ENCODE results near the gene NMRK2. TPM values are rescaled to one million over a fixed set of nuclear protein-coding genes. Genes with fewer than 3 reads are reported as not detected.
"Not testable (repeated sequence)": the region's sequence is repeated elsewhere in the genome, so short reads cannot be mapped to it uniquely, and the experiment has no call there.

NMRK2 gene
- polyA plus RNA-seq, 1 of the 3 experiments (the other 2 are of a cell fraction): not detected

DNA sequence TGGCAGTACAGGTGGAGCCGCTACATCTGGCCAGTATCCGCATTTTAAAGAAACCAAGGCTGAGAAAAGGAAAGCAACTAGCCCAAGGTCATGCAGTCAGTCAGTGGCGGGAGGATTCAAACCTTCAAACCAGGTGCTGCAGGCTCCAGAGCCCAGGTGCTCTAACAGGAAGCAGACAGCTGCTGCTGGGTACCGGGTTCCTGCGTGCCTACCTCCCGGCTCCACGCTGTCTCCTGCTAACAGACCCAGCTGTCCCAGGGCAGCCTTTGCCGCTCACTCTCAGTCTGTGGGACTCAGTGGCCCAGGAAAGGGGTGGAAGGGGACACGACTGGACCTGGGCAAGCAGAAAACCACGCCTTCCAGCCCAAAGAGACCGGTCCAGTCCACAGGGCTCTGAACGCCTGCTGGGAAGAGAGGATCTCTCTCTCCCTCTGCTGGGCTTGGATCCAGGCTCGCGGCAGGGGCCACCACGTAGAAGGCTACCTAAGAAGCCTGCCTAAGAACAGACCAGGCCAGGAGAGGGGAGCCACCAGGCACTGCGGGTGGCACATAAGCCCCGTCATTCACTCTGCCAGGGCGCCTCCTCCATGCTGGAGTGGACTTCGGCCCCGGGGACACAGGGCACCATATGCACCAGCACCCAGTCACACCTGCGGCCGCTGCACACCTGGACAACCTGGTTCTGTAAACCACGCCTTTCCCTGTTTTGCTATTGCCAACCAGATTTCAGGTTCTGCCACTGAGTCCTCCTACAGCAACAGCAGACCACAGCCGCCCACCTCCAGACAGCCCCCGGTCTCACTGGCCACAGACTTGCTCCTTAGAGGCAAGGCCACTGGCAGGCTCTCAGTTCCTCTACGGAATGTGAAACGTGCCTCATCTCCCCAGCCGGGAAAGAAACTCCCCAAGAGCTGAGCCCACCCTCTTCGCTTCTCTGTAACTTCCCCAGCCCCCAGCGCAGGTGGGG, 33.5 kb downstream of the NMRK2 start (continued):
- no peak for TF ChIP-seq CTCF (IDR thresholded peaks at IDR 0.05)
- TF ChIP-seq RAD21 (IDR thresholded peaks at IDR 0.05; ENCODE audit: low read length): no peak

DNA sequence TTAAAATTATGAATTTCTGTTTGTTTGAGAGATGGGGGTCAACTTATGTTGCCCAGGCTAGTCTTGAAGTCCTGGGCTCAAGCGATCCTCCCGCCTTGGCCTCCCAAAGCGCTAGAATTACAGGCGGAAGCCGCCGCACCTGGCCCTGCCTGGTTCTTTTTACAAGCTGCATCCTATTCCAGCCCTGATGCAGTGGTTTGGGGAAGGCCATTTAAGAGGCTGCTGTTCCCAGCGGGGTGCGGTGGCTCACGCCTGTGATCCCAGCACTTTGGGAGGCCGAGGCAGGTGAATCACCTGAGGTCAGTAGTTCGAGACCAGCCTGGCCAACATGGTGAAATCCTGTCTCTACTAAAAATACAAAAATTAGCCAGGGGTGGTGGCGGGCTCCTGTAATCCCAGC, 35.1 kb downstream of the NMRK2 start:
- not testable (repeated sequence) for H3K4me3 ChIP-seq (ENCODE audit: low read depth in 2 of 2, low read length in 1 of 2); DNase-seq; H3K27me3 ChIP-seq (ENCODE audit: insufficient read depth); H3K9me3 ChIP-seq; H3K9me2 ChIP-seq; H2AFZ ChIP-seq (ENCODE audit: low read depth)
- Histone ChIP-seq H3K27ac (ENCODE audit: low read depth in 2 of 2, low read length in 1 of 2) (peak overlapping the region in 1 of 2 experiments; percentile 99; a peak in 2 of 4 replicates), H3K36me3 (replicated peaks in 1 of 2; ENCODE audit: control insufficient read depth in 1 of 2, insufficient read depth in 2 of 2, low read length in 1 of 2) (peaks cover 25 to 36% of the 10 kb centered on the region in 2 experiments), H3K9ac (peak overlapping the region; percentile 22; the same call in 1 of the 2 replicates), H4K20me1 (ENCODE audit: insufficient read depth) (peaks cover 83% of the 10 kb centered on the region), H3F3A (replicated peaks; ENCODE audit: insufficient read depth) (peaks cover 41% of the 10 kb centered on the region), H3K4me1 (ENCODE audit: control insufficient read depth in 1 of 2, insufficient read depth in 2 of 2, low read depth in 1 of 2, low read length in 1 of 2) (peaks cover 16 to 22% of the 10 kb centered on the region in 2 experiments; a peak in 3 of 4 replicates), H3K79me2 (ENCODE audit: insufficient read depth) (peaks cover 75% of the 10 kb centered on the region), H3K4me2 (peak overlapping the region; percentile 97)
- ChIA-PET POLR2A (interaction anchor here (0.6 kb wide), 1 partner anchor 13 kb away, joined by 3 read pairs; no protein-coding TSS in a partner anchor), CTCF (interaction anchor here (1.0 kb wide), 1 partner anchor 34 kb away, joined by 3 read pairs; no protein-coding TSS in a partner anchor)
- WGBS (ENCODE audit: low lambda C conversion rate): 92% methylated on average over 11 of the region's 12 CpGs

DNA sequence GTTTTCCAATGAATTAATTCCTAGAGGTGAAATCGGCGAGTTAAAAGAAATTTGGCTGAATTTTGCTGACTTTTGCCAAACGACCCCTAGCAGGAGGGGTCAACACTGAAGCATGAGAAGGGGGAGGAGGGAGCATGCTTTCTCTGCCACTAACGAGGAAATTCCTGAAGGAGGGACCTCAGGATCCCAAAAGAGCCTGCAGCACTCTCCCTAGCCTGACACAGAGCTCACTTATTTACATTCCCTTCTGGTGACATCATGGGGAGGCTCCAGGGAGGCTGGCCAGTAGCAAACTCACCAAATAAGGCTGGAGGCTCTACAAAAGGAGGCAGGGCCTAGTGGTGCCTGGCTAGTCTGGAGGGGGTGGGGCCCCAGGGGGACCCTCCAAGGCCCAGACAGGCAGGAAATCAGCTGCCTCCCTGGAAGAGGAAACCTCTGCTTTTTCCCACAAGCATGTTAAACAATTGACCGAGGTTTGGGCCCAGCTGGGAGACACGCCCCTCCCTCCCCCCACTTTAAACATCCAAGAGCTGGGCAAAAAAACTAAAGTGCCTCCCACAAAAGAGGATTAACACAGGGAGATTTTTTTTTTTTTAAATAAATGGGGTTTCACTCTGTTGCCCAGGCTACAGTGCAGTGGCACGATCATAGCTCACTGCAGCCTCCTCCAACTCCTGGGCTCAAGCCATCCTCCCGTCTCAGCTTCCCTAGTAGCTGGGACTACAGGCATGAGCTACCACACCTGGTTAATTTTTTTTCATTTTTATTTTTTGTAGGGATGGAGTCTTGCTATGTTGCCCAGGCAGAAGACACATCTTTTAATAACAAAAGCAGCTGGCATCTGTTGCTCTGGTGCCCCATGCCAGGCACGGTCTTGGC, 35.9 kb downstream of the NMRK2 start:
- Histone ChIP-seq H3K79me2 (ENCODE audit: insufficient read depth) (peaks cover 67% of the 10 kb centered on the region), H4K20me1 (ENCODE audit: insufficient read depth) (peaks cover 75% of the 10 kb centered on the region), H3F3A (replicated peaks; ENCODE audit: insufficient read depth) (peaks cover 37% of the 10 kb centered on the region), H3K9me3 (no peaks in the 10 kb centered on the region), H3K27me3 (ENCODE audit: insufficient read depth) (no peaks in the 10 kb centered on the region), H3K4me2 (peak overlapping the region; percentile 97), H3K9me2 (no peaks in the 10 kb centered on the region), H3K4me3 (ENCODE audit: low read depth in 2 of 2, low read length in 1 of 2) (peak overlapping the region; percentile 75 to 80; a peak in 3 of 4 replicates), H2AFZ (ENCODE audit: low read depth) (no peak overlapping the region), H3K4me1 (ENCODE audit: control insufficient read depth in 1 of 2, insufficient read depth in 2 of 2, low read depth in 1 of 2, low read length in 1 of 2) (peaks cover 16 to 22% of the 10 kb centered on the region in 2 experiments; a peak in 3 of 4 replicates), H3K36me3 (replicated peaks in 1 of 2; ENCODE audit: control insufficient read depth in 1 of 2, insufficient read depth in 2 of 2, low read length in 1 of 2) (peaks cover 20 to 28% of the 10 kb centered on the region in 2 experiments), H3K9ac (peak overlapping the region; percentile 93), H3K27ac (ENCODE audit: low read depth in 2 of 2, low read length in 1 of 2) (peak overlapping the region; percentile 1 to 99; a peak in 2 of 4 replicates)
- WGBS (ENCODE audit: low lambda C conversion rate): 30% methylated on average over 9 of the region's 9 CpGs
- ChIA-PET POLR2A (interaction anchor here (0.6 kb wide), 1 partner anchor 14 kb away, joined by 3 read pairs; no protein-coding TSS in a partner anchor), CTCF (interaction anchor here (1.0 to 1.4 kb wide), 4 partner anchors 16 to 171 kb away, joined by 3 to 8 read pairs (median 3); no protein-coding TSS in a partner anchor)
- peak; percentile 57 for DNase-seq
- TF ChIP-seq MEF2A (IDR thresholded peaks at IDR 0.05; ENCODE audit: borderline replicate concordance, low read depth) (peak; percentile 49; the same call in 1 of the 2 replicates), ELF1 (IDR thresholded peaks at IDR 0.05) (no peak), SIN3A (IDR thresholded peaks at IDR 0.05; ENCODE audit: borderline replicate concordance, low read depth, low read length) (peak; percentile 91), GATA2 (CRISPR knock-in tag; IDR thresholded peaks at IDR 0.05) (no peak), RFX5 (IDR thresholded peaks at IDR 0.05; ENCODE audit: low read length) (no peak), FOSL2 (IDR thresholded peaks at IDR 0.05; ENCODE audit: borderline replicate concordance, low read depth) (peak; percentile 65; the same call in 1 of the 2 replicates), TAF1 (IDR thresholded peaks at IDR 0.05; ENCODE audit: borderline replicate concordance, low read depth, low read length) (no peak), IRF3 (IDR thresholded peaks at IDR 0.05; ENCODE audit: low read depth, low read length) (no peak), FOXM1 (IDR thresholded peaks at IDR 0.05; ENCODE audit: low read depth) (no peak), SMC3 (IDR thresholded peaks at IDR 0.05; ENCODE audit: low read depth, low read length) (no peak), POLR2AphosphoS5 (IDR thresholded peaks at IDR 0.05; ENCODE audit: low read depth, low read length) (no peak), RAD21 (IDR thresholded peaks at IDR 0.05; ENCODE audit: low read length) (no peak)
- TF ChIP-seq, protein P1, sequence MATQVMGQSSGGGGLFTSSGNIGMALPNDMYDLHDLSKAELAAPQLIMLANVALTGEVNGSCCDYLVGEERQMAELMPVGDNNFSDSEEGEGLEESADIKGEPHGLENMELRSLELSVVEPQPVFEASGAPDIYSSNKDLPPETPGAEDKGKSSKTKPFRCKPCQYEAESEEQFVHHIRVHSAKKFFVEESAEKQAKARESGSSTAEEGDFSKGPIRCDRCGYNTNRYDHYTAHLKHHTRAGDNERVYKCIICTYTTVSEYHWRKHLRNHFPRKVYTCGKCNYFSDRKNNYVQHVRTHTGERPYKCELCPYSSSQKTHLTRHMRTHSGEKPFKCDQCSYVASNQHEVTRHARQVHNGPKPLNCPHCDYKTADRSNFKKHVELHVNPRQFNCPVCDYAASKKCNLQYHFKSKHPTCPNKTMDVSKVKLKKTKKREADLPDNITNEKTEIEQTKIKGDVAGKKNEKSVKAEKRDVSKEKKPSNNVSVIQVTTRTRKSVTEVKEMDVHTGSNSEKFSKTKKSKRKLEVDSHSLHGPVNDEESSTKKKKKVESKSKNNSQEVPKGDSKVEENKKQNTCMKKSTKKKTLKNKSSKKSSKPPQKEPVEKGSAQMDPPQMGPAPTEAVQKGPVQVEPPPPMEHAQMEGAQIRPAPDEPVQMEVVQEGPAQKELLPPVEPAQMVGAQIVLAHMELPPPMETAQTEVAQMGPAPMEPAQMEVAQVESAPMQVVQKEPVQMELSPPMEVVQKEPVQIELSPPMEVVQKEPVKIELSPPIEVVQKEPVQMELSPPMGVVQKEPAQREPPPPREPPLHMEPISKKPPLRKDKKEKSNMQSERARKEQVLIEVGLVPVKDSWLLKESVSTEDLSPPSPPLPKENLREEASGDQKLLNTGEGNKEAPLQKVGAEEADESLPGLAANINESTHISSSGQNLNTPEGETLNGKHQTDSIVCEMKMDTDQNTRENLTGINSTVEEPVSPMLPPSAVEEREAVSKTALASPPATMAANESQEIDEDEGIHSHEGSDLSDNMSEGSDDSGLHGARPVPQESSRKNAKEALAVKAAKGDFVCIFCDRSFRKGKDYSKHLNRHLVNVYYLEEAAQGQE (IDR thresholded peaks at IDR 0.05; ENCODE audit: low read depth, low read length): peak; percentile 30; the same call in 1 of the 2 replicates

Measured in SK-N-SH (cell line).